NCI-H128 (cell line): ENCODE measurements around the gene EZH1.
A peak's percentile ranks its signal among the peaks of the same experiment; 100 is the strongest.

Experiments
- DNase-seq: peaks from one replicate; lab custom pipeline; 2025; ENCODE audit not compliant: unreplicated experiment; lab: John Stamatoyannopoulos, UW

The EZH1 gene

GRCh38 chr17:42723636-42724035 is 21.2 kb downstream of the EZH1 start:
- no peak for DNase-seq

GRCh38 chr17:42720996-42721583 is 23.8 kb downstream of the EZH1 start:
- DNase-seq = peak; percentile 28

GRCh38 chr17:42709561-42709960 is 35.3 kb downstream of the EZH1 start:
- DNase-seq = no peak

- no peak for DNase-seq
Measured at GRCh38 chr17:42708588-42708987, 36.3 kb downstream of the EZH1 start.

- DNase-seq = no peak
Measured at GRCh38 chr17:42706732-42707131, 38.1 kb downstream of the EZH1 start.

- DNase-seq = no peak
Measured at GRCh38 chr17:42704837-42705494, 39.9 kb downstream of the EZH1 start.

- no peak for DNase-seq
Measured at GRCh38 chr17:42704490-42704836, 40.4 kb downstream of the EZH1 start.

- DNase-seq = no peak
Measured at GRCh38 chr17:42702446-42702845, 42.4 kb downstream of the EZH1 start.

GRCh38 chr17:42700586-42701289 is 44.1 kb downstream of the EZH1 start:
- DNase-seq = no peak

GRCh38 chr17:42699415-42699740 is 45.5 kb downstream of the EZH1 start:
- no peak for DNase-seq

- DNase-seq = no peak
Measured at GRCh38 chr17:42698736-42699414, 46.0 kb downstream of the EZH1 start.

- no peak for DNase-seq
Measured at GRCh38 chr17:42697108-42697811, 47.6 kb downstream of the EZH1 start.

GRCh38 chr17:42695500-42695899 is 49.3 kb downstream of the EZH1 start:
- DNase-seq = no peak

GRCh38 chr17:42694524-42694923 is 50.3 kb downstream of the EZH1 start:
- DNase-seq = no peak

- no peak for DNase-seq
Measured at GRCh38 chr17:42692489-42692888, 52.4 kb downstream of the EZH1 start.

- no peak for DNase-seq
Measured at GRCh38 chr17:42691021-42691545, 53.8 kb downstream of the EZH1 start.

GRCh38 chr17:42690596-42690995 is 54.2 kb downstream of the EZH1 start:
- DNase-seq = no peak

- no peak for DNase-seq
Measured at GRCh38 chr17:42687707-42688320, 57.0 kb downstream of the EZH1 start.

- DNase-seq = no peak
Measured at GRCh38 chr17:42686520-42687128, 58.2 kb downstream of the EZH1 start.

- DNase-seq = no peak
Measured at GRCh38 chr17:42685831-42686230, 59.0 kb downstream of the EZH1 start.
